Ishikawa (cell line): ENCODE results near the gene MCUB.

Experiments
- CEBPB ChIP-seq: IDR thresholded peaks from 2 replicates; pipeline ENCODE4 v1.6.1; 2012
- CREB1 ChIP-seq: IDR thresholded peaks from 2 replicates; pipeline ENCODE4 v1.6.1; 2012; ENCODE audit warnings: low read depth
- EGR1 ChIP-seq: IDR thresholded peaks from 2 replicates; pipeline ENCODE4 v1.6.1; 2012
- EP300 ChIP-seq: IDR thresholded peaks from 2 replicates; pipeline ENCODE4 v1.6.1; 2012; ENCODE audit warnings: borderline replicate concordance
- MAX ChIP-seq: IDR thresholded peaks from 2 replicates; pipeline ENCODE4 v1.6.1; 2012
- NFIC ChIP-seq: IDR thresholded peaks from 2 replicates; pipeline ENCODE4 v1.6.1; 2012
- RAD21 ChIP-seq: IDR thresholded peaks from 2 replicates; pipeline ENCODE4 v1.6.1; 2012; ENCODE audit warnings: low read depth
- REST ChIP-seq: IDR thresholded peaks from 2 replicates; pipeline ENCODE4 v1.6.1; 2012; ENCODE audit warnings: low read depth, mild to moderate bottlenecking
- TAF1 ChIP-seq: IDR thresholded peaks from 2 replicates; pipeline ENCODE4 v1.6.1; 2012; ENCODE audit warnings: low read depth, mild to moderate bottlenecking
- TCF12 ChIP-seq: IDR thresholded peaks from 2 replicates; pipeline ENCODE4 v1.6.1; 2012; ENCODE audit warnings: low read depth
- TEAD4 ChIP-seq: IDR thresholded peaks from 2 replicates; pipeline ENCODE4 v1.6.1; 2012
- YY1 ChIP-seq: IDR thresholded peaks from 2 replicates; pipeline ENCODE4 v1.6.1; 2012; ENCODE audit warnings: low read depth
- TF ChIP-seq, protein P1 (sequence below): IDR thresholded peaks from 2 replicates; pipeline ENCODE4 v1.6.1; 2012

DNA sequence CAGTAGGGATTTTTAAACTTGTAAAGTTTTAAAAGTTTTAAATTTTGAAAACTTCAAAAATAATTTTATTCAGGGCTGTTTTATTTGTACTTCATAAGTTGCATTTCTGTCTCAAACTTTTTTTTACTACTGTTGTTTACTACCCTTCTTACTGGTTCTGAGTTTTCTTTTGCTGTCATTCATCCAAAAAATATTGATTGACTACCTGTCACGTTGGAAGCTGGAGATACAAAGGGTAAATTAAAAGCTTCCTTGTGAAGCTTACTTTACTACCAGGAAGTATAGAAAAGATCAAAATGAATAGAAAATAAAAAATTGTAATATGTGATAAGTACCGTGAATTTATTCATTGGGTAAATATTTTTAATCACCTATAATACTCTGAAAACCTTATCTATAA, 49.4 kb upstream of the MCUB start:
- no peak for TF ChIP-seq YY1
- TF ChIP-seq TAF1, result no peak
- TF ChIP-seq MAX, result no peak
- no peak for TF ChIP-seq EP300
- TF ChIP-seq EGR1, result no peak
- no peak for TF ChIP-seq RAD21
- TF ChIP-seq, protein P1, sequence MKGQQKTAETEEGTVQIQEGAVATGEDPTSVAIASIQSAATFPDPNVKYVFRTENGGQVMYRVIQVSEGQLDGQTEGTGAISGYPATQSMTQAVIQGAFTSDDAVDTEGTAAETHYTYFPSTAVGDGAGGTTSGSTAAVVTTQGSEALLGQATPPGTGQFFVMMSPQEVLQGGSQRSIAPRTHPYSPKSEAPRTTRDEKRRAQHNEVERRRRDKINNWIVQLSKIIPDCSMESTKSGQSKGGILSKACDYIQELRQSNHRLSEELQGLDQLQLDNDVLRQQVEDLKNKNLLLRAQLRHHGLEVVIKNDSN, result no peak
- TF ChIP-seq NFIC, result no peak
- no peak for TF ChIP-seq CREB1
- TF ChIP-seq CEBPB, result no peak
- no peak for TF ChIP-seq TEAD4
- no peak for TF ChIP-seq REST
- TF ChIP-seq TCF12, result no peak
